Activated CD8-positive, alpha-beta T cell treated with anti-CD3 and anti-CD28 coated beads, Interleukin-2, amount 10 ng/mL, durations not matched to agents 7 days and 5 days (primary cell): ENCODE results near the gene LRMDA. TPM values are rescaled to one million over a fixed set of nuclear protein-coding genes. Genes with fewer than 3 reads are reported as not detected.

Experiments used
- ATAC-seq: fragments of 150-1000 bp; cut with Tn5 transposase; one replicate; pipeline ENCODE4 v1.10.0; 2021; ENCODE audit warnings: moderate library complexity
- CTCF ChIA-PET: fragments of 350-600 bp; sonication (Branson Sonifier 250); formaldehyde crosslinking; loops from one replicate; lab custom pipeline; 2021; ENCODE audit warnings: antibody characterized with exemption; lab: Charles Lee
- POLR2A ChIA-PET: fragments of 350-600 bp; sonication (Branson Sonifier 250); formaldehyde crosslinking; loops from one replicate; lab custom pipeline; 2021; ENCODE audit warnings: antibody characterized with exemption; lab: Charles Lee
- DNase-seq: peaks from one replicate; pipeline ENCODE4 v3.0.0-alpha.2; 2020
- H3K27ac Mint-ChIP-seq: one replicate; pipeline ENCODE4 v1.8.0; 2021; ENCODE audit warnings: mild to moderate bottlenecking, mixed read lengths
- H3K27me3 Mint-ChIP-seq: one replicate; pipeline ENCODE4 v1.8.0; 2021; ENCODE audit warnings: low read depth, mixed read lengths
- H3K36me3 Mint-ChIP-seq: one replicate; pipeline ENCODE4 v1.8.0; 2021; ENCODE audit warnings: low read depth, mixed read lengths
- H3K4me1 Mint-ChIP-seq: one replicate; pipeline ENCODE4 v1.8.0; 2021; ENCODE audit warnings: low read depth, mixed read lengths
- H3K4me3 Mint-ChIP-seq: one replicate; pipeline ENCODE4 v1.8.0; 2021; ENCODE audit warnings: mild to moderate bottlenecking, mixed read lengths
- H3K9me3 Mint-ChIP-seq: one replicate; pipeline ENCODE4 v1.8.0; 2022; ENCODE audit warnings: mixed read lengths; ENCODE audit not compliant: insufficient read depth
- total RNA-seq, 2 experiments: library from RNA; stranded (reverse); gene quantifications; one replicate each; pipeline ENCODE4 v1.2.3, GENCODE V29; 2021

LRMDA gene
- total RNA-seq, 2 experiments from 2014 or later, result not detected

GRCh38 chr10:76422769-76423168 lies 991.3 kb downstream of the LRMDA start:
- H3K4me1 Mint-ChIP-seq, result no peaks in the 10 kb centered on the region
- DNase-seq (no peak), ATAC-seq (no peak)
- POLR2A ChIA-PET, result no interaction called here
- no peak overlapping the region for H3K4me3 Mint-ChIP-seq
- H3K27me3 Mint-ChIP-seq, result no peaks in the 10 kb centered on the region
- no peaks in the 10 kb centered on the region for H3K36me3 Mint-ChIP-seq
- H3K9me3 Mint-ChIP-seq, result no peaks in the 10 kb centered on the region
- CTCF ChIA-PET, result no interaction called here
- H3K27ac Mint-ChIP-seq, result no peak overlapping the region

GRCh38 chr10:76428551-76429367 lies 997.3 kb downstream of the LRMDA start:
- ATAC-seq (no peak), DNase-seq (no peak)
- POLR2A ChIA-PET, result no interaction called here
- Mint-ChIP-seq H3K9me3 (no peaks in the 10 kb centered on the region), H3K27ac (no peak overlapping the region), H3K27me3 (no peaks in the 10 kb centered on the region), H3K4me1 (no peaks in the 10 kb centered on the region), H3K4me3 (no peak overlapping the region), H3K36me3 (no peaks in the 10 kb centered on the region)
- CTCF ChIA-PET, result no interaction called here

- Mint-ChIP-seq H3K36me3 (no peaks in the 10 kb centered on the region), H3K27me3 (no peaks in the 10 kb centered on the region), H3K9me3 (no peaks in the 10 kb centered on the region), H3K4me3 (no peak overlapping the region), H3K4me1 (no peaks in the 10 kb centered on the region), H3K27ac (no peak overlapping the region)
- CTCF ChIA-PET, result no interaction called here
- no peak for DNase-seq
- POLR2A ChIA-PET, result interaction anchor here (0.5 kb wide), 1 partner anchor 32 kb away, joined by 3 read pairs; no protein-coding TSS in a partner anchor
- no peak for ATAC-seq
Observed at GRCh38 chr10:76429368-76430060, 998.1 kb downstream of the LRMDA start.

GRCh38 chr10:76430061-76430645 lies 998.7 kb downstream of the LRMDA start:
- DNase-seq (no peak), ATAC-seq (no peak)
- CTCF ChIA-PET, result no interaction called here
- POLR2A ChIA-PET, result interaction anchor here (0.5 kb wide), 1 partner anchor 31 kb away, joined by 3 read pairs; no protein-coding TSS in a partner anchor
- H3K4me3 Mint-ChIP-seq, result no peak overlapping the region
- no peak overlapping the region for H3K27ac Mint-ChIP-seq
- H3K27me3 Mint-ChIP-seq, result no peaks in the 10 kb centered on the region
- H3K4me1 Mint-ChIP-seq, result no peaks in the 10 kb centered on the region
- H3K9me3 Mint-ChIP-seq, result no peaks in the 10 kb centered on the region
- no peaks in the 10 kb centered on the region for H3K36me3 Mint-ChIP-seq

GRCh38 chr10:76432016-76433012 lies 1000.9 kb downstream of the LRMDA start:
- Mint-ChIP-seq H3K9me3 (no peaks in the 10 kb centered on the region), H3K36me3 (no peaks in the 10 kb centered on the region), H3K27ac (no peak overlapping the region), H3K4me1 (no peaks in the 10 kb centered on the region), H3K4me3 (no peak overlapping the region), H3K27me3 (no peaks in the 10 kb centered on the region)
- POLR2A ChIA-PET, result no interaction called here
- CTCF ChIA-PET, result no interaction called here
- no peak for DNase-seq
- no peak for ATAC-seq

- Mint-ChIP-seq H3K36me3 (no peaks in the 10 kb centered on the region), H3K4me3 (no peak overlapping the region), H3K4me1 (no peaks in the 10 kb centered on the region), H3K27ac (no peak overlapping the region), H3K27me3 (no peaks in the 10 kb centered on the region), H3K9me3 (no peaks in the 10 kb centered on the region)
- CTCF ChIA-PET, result no interaction called here
- DNase-seq (no peak), ATAC-seq (no peak)
- POLR2A ChIA-PET, result no interaction called here
Observed at GRCh38 chr10:76433161-76434005, 1002.0 kb downstream of the LRMDA start.

- no peaks in the 10 kb centered on the region for H3K27me3 Mint-ChIP-seq
- no peaks in the 10 kb centered on the region for H3K36me3 Mint-ChIP-seq
- H3K4me1 Mint-ChIP-seq, result no peaks in the 10 kb centered on the region
- ChIA-PET POLR2A (no interaction called here), CTCF (no interaction called here)
- H3K4me3 Mint-ChIP-seq, result no peak overlapping the region
- H3K9me3 Mint-ChIP-seq, result no peaks in the 10 kb centered on the region
- ATAC-seq (no peak), DNase-seq (no peak)
- H3K27ac Mint-ChIP-seq, result no peak overlapping the region
Observed at GRCh38 chr10:76435157-76435556, 1003.7 kb downstream of the LRMDA start.

- H3K36me3 Mint-ChIP-seq, result no peaks in the 10 kb centered on the region
- H3K27me3 Mint-ChIP-seq, result no peaks in the 10 kb centered on the region
- no peaks in the 10 kb centered on the region for H3K4me1 Mint-ChIP-seq
- H3K4me3 Mint-ChIP-seq, result no peak overlapping the region
- H3K27ac Mint-ChIP-seq, result no peak overlapping the region
- no peak for ATAC-seq
- CTCF ChIA-PET, result interaction anchor here (1.2 kb wide), 1 partner anchor 10 kb away, joined by 3 read pairs; no protein-coding TSS in a partner anchor
- DNase-seq, result no peak
- no peaks in the 10 kb centered on the region for H3K9me3 Mint-ChIP-seq
- POLR2A ChIA-PET, result no interaction called here
Observed at GRCh38 chr10:76436401-76436811, 1005.0 kb downstream of the LRMDA start.

GRCh38 chr10:76436981-76437380 lies 1005.6 kb downstream of the LRMDA start:
- Mint-ChIP-seq H3K27ac (no peak overlapping the region), H3K27me3 (no peaks in the 10 kb centered on the region), H3K9me3 (no peaks in the 10 kb centered on the region), H3K36me3 (no peaks in the 10 kb centered on the region), H3K4me3 (no peak overlapping the region), H3K4me1 (no peaks in the 10 kb centered on the region)
- CTCF ChIA-PET, result interaction anchor here (1.2 kb wide), 1 partner anchor 9 kb away, joined by 3 read pairs; no protein-coding TSS in a partner anchor
- DNase-seq, result no peak
- no peak for ATAC-seq
- POLR2A ChIA-PET, result no interaction called here

- POLR2A ChIA-PET, result no interaction called here
Observed at GRCh38 chr10:76440426-76440825, 1009.0 kb downstream of the LRMDA start.

More at GRCh38 chr10:76440426-76440825, 1009.0 kb downstream of the LRMDA start:
- no peak overlapping the region for H3K4me3 Mint-ChIP-seq
- H3K9me3 Mint-ChIP-seq, result no peaks in the 10 kb centered on the region
- CTCF ChIA-PET, result no interaction called here
- no peaks in the 10 kb centered on the region for H3K4me1 Mint-ChIP-seq
- H3K27me3 Mint-ChIP-seq, result no peaks in the 10 kb centered on the region
- H3K27ac Mint-ChIP-seq, result no peak overlapping the region
- H3K36me3 Mint-ChIP-seq, result no peaks in the 10 kb centered on the region
- ATAC-seq (no peak), DNase-seq (no peak)
